Fibroblast of villous mesenchyme (primary cell): Measurements from ENCODE around the gene KYAT1. TPM values are rescaled to one million over a fixed set of nuclear protein-coding genes. Genes with fewer than 3 reads are reported as not detected.

ENCODE experiments used
- DNase-seq: peaks from one replicate; pipeline ENCODE4 v3.0.0-alpha.2; 2010; ENCODE audit warnings: low read depth
- H3K4me3 ChIP-seq: 2 replicates; pipeline ENCODE4 v1.5.1; 2011; ENCODE audit warnings: low read depth, mild to moderate bottlenecking, low read length
- total RNA-seq: library from RNA; depleted of rRNA; stranded (reverse); fragments of >200 nt; gene quantifications from 2 replicates; pipeline ENCODE4 v1.2.3, GENCODE V29; 2012
- TF ChIP-seq, protein P1 (sequence below): IDR thresholded peaks from 2 replicates; pipeline ENCODE4 v1.5.1; 2012; ENCODE audit warnings: low read depth, mild to moderate bottlenecking, low read length; ENCODE audit not compliant: insufficient read depth

KYAT1 gene
- total RNA-seq, 1 donor = 11.2 TPM

DNA sequence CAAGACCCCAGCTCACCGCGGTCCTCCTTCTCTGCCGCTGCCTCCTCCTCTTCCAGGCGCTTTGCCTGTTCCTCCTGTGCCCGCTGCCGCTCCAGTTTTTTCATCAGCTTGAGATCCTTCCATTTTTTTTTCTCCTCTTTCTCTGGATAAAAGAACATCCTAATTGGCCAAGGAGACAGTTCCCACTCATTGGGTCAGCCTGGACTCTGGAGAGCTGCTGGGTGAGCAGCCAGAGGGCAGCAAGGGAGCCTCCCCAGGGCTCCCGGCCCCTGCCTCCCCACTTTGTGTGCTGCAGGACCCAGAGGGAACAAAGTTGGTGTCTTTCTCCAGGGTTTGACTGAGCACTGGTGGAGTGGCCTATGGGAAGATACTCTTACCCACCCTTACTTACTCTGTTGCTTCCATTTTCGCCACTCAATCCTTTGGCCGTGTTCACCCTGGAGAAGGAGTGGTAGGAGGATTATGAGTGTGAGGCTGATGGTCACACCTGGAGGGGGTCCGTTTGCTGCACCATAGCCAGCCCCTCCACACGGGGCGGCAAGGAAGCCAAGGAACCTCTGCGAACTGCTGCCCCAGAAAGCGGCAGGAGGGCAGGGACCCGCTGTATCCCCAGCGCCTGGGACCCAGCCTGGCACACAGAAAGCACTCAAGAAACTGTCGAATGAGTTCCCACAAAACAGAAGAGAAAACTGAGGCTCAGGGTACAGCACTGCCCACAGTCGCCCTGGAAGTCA, 52.9 kb downstream of the KYAT1 start:
- DNase-seq = no peak
- H3K4me3 ChIP-seq = peak overlapping the region; percentile 80
- TF ChIP-seq, protein P1, sequence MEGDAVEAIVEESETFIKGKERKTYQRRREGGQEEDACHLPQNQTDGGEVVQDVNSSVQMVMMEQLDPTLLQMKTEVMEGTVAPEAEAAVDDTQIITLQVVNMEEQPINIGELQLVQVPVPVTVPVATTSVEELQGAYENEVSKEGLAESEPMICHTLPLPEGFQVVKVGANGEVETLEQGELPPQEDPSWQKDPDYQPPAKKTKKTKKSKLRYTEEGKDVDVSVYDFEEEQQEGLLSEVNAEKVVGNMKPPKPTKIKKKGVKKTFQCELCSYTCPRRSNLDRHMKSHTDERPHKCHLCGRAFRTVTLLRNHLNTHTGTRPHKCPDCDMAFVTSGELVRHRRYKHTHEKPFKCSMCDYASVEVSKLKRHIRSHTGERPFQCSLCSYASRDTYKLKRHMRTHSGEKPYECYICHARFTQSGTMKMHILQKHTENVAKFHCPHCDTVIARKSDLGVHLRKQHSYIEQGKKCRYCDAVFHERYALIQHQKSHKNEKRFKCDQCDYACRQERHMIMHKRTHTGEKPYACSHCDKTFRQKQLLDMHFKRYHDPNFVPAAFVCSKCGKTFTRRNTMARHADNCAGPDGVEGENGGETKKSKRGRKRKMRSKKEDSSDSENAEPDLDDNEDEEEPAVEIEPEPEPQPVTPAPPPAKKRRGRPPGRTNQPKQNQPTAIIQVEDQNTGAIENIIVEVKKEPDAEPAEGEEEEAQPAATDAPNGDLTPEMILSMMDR = no peak

- DNase-seq = no peak
- TF ChIP-seq, protein P1 = no peak
- no peak overlapping the region for H3K4me3 ChIP-seq
Observed at GRCh38 chr9:128828267-128828666, 53.5 kb downstream of the KYAT1 start.

- DNase-seq = no peak
- H3K4me3 ChIP-seq = no peak overlapping the region
- TF ChIP-seq, protein P1 = no peak
Observed at GRCh38 chr9:128825923-128826700, 55.6 kb downstream of the KYAT1 start.

DNA sequence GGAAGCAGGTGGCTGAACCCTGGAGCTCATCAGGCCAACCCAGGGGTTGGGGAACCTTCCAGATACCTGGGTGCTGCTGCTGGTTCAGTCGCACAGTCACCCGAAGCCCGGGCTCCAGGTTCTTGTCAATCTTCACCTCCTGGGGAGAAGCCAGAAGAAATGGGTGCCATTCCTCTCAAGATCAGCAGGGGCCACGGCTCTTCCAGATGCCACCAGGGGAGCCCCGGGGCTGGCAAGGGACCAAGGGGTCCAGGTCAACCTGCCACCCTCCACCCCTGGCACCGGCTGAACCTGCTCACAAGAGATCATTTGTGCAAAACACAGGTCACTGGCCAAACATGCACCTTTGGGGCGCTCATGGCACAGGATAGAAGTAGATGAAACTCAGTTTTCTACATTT, 56.8 kb downstream of the KYAT1 start:
- TF ChIP-seq, protein P1 = no peak
- no peak for DNase-seq
- no peak overlapping the region for H3K4me3 ChIP-seq

- TF ChIP-seq, protein P1 = no peak
- DNase-seq = no peak
- no peak overlapping the region for H3K4me3 ChIP-seq
Observed at GRCh38 chr9:128823903-128824406, 57.8 kb downstream of the KYAT1 start.

GRCh38 chr9:128823362-128823902, 58.3 kb downstream of the KYAT1 start:
- no peak for DNase-seq
- TF ChIP-seq, protein P1 = no peak
- no peak overlapping the region for H3K4me3 ChIP-seq
